ENCODE results near the gene TTC39B.
"Not testable (repeated sequence)": the region's sequence is repeated elsewhere in the genome, so short reads cannot be mapped to it uniquely, and the experiment has no call there.

TTC39B gene

GRCh38 chr9:15239816-15240215 is 67.2 kb downstream of the TTC39B start:
- Histone ChIP-seq H3K36me3 (ENCODE audit: insufficient read depth, low read length) (no peaks in the 10 kb centered on the region), H3K27me3 (ENCODE audit: control insufficient read depth, insufficient read depth, low read length) (no peaks in the 10 kb centered on the region), H3K4me2 (ENCODE audit: low read length) (no peak overlapping the region), H3K4me3 (ENCODE audit: low read length) (no peak overlapping the region), H3K4me1 (ENCODE audit: control insufficient read depth, insufficient read depth, low read length) (peaks cover 33% of the 10 kb centered on the region), H3K9me3 (replicated peaks; ENCODE audit: low read length) (peaks cover 3% of the 10 kb centered on the region), H3K9ac (ENCODE audit: low read depth, low read length) (no peak overlapping the region)

GRCh38 chr9:15238646-15239045 is 68.4 kb downstream of the TTC39B start:
- Histone ChIP-seq H3K9ac (ENCODE audit: low read depth, low read length) (no peak overlapping the region), H3K9me3 (replicated peaks; ENCODE audit: low read length) (peaks cover 3% of the 10 kb centered on the region), H3K4me3 (ENCODE audit: low read length) (no peak overlapping the region), H3K36me3 (ENCODE audit: insufficient read depth, low read length) (no peaks in the 10 kb centered on the region), H3K4me1 (ENCODE audit: control insufficient read depth, insufficient read depth, low read length) (peaks cover 22% of the 10 kb centered on the region), H3K27me3 (ENCODE audit: control insufficient read depth, insufficient read depth, low read length) (no peaks in the 10 kb centered on the region), H3K4me2 (ENCODE audit: low read length) (no peak overlapping the region)

- H3K36me3 ChIP-seq (ENCODE audit: insufficient read depth, low read length) = no peaks in the 10 kb centered on the region
- no peaks in the 10 kb centered on the region for H3K27me3 ChIP-seq (ENCODE audit: control insufficient read depth, insufficient read depth, low read length)
- no peak overlapping the region for H3K9ac ChIP-seq (ENCODE audit: low read depth, low read length)
- no peak overlapping the region for H3K4me2 ChIP-seq (ENCODE audit: low read length)
- H3K9me3 ChIP-seq (replicated peaks; ENCODE audit: low read length) = peaks cover 3% of the 10 kb centered on the region
- no peak overlapping the region for H3K4me3 ChIP-seq (ENCODE audit: low read length)
- H3K4me1 ChIP-seq (ENCODE audit: control insufficient read depth, insufficient read depth, low read length) = peaks cover 7% of the 10 kb centered on the region
These were observed 71.4 kb downstream of the TTC39B start for GRCh38 chr9:15235658-15236057.

- not testable (repeated sequence) for H3K4me1 ChIP-seq (ENCODE audit: control insufficient read depth, insufficient read depth, low read length); H3K36me3 ChIP-seq (ENCODE audit: insufficient read depth, low read length); H3K27me3 ChIP-seq (ENCODE audit: control insufficient read depth, insufficient read depth, low read length); H3K9ac ChIP-seq (ENCODE audit: low read depth, low read length); H3K4me3 ChIP-seq (ENCODE audit: low read length); H3K4me2 ChIP-seq (ENCODE audit: low read length); H3K9me3 ChIP-seq (replicated peaks; ENCODE audit: low read length)
These were observed 73.0 kb downstream of the TTC39B start for GRCh38 chr9:15233941-15234490.

- not testable (repeated sequence) for H3K4me2 ChIP-seq (ENCODE audit: low read length); H3K36me3 ChIP-seq (ENCODE audit: insufficient read depth, low read length); H3K9me3 ChIP-seq (replicated peaks; ENCODE audit: low read length); H3K27me3 ChIP-seq (ENCODE audit: control insufficient read depth, insufficient read depth, low read length); H3K9ac ChIP-seq (ENCODE audit: low read depth, low read length); H3K4me3 ChIP-seq (ENCODE audit: low read length); H3K4me1 ChIP-seq (ENCODE audit: control insufficient read depth, insufficient read depth, low read length)
These were observed 74.2 kb downstream of the TTC39B start for GRCh38 chr9:15232706-15233280.

- Histone ChIP-seq H3K4me3 (ENCODE audit: low read length) (no peak overlapping the region), H3K36me3 (ENCODE audit: insufficient read depth, low read length) (no peaks in the 10 kb centered on the region), H3K27me3 (ENCODE audit: control insufficient read depth, insufficient read depth, low read length) (no peaks in the 10 kb centered on the region)
These were observed 75.0 kb downstream of the TTC39B start for GRCh38 chr9:15231788-15232635.

GRCh38 chr9:15229409-15229808 is 77.6 kb downstream of the TTC39B start:
- Histone ChIP-seq H3K9me3 (replicated peaks; ENCODE audit: low read length) (no peaks in the 10 kb centered on the region), H3K9ac (ENCODE audit: low read depth, low read length) (no peak overlapping the region), H3K27me3 (ENCODE audit: control insufficient read depth, insufficient read depth, low read length) (no peaks in the 10 kb centered on the region), H3K36me3 (ENCODE audit: insufficient read depth, low read length) (no peaks in the 10 kb centered on the region), H3K4me3 (ENCODE audit: low read length) (no peak overlapping the region), H3K4me1 (ENCODE audit: control insufficient read depth, insufficient read depth, low read length) (no peaks in the 10 kb centered on the region), H3K4me2 (ENCODE audit: low read length) (no peak overlapping the region)

More at GRCh38 chr9:15231788-15232635, 75.0 kb downstream of the TTC39B start:
- Histone ChIP-seq H3K4me2 (ENCODE audit: low read length) (no peak overlapping the region), H3K9ac (ENCODE audit: low read depth, low read length) (no peak overlapping the region), H3K4me1 (ENCODE audit: control insufficient read depth, insufficient read depth, low read length) (no peaks in the 10 kb centered on the region), H3K9me3 (replicated peaks; ENCODE audit: low read length) (no peaks in the 10 kb centered on the region)

GRCh38 chr9:15227491-15227890 is 79.5 kb downstream of the TTC39B start:
- no peak overlapping the region for H3K4me2 ChIP-seq (ENCODE audit: low read length)
- H3K27me3 ChIP-seq (ENCODE audit: control insufficient read depth, insufficient read depth, low read length) = no peaks in the 10 kb centered on the region
- peaks cover 4% of the 10 kb centered on the region for H3K36me3 ChIP-seq (ENCODE audit: insufficient read depth, low read length)
- no peak overlapping the region for H3K9ac ChIP-seq (ENCODE audit: low read depth, low read length)
- no peaks in the 10 kb centered on the region for H3K9me3 ChIP-seq (replicated peaks; ENCODE audit: low read length)
- H3K4me3 ChIP-seq (ENCODE audit: low read length) = no peak overlapping the region
- H3K4me1 ChIP-seq (ENCODE audit: control insufficient read depth, insufficient read depth, low read length) = no peaks in the 10 kb centered on the region

GRCh38 chr9:15225564-15226126 is 81.4 kb downstream of the TTC39B start:
- H3K36me3 ChIP-seq (ENCODE audit: insufficient read depth, low read length) = peaks cover 4% of the 10 kb centered on the region
- no peak overlapping the region for H3K4me2 ChIP-seq (ENCODE audit: low read length)
- H3K9me3 ChIP-seq (replicated peaks; ENCODE audit: low read length) = no peaks in the 10 kb centered on the region
- peaks cover 9% of the 10 kb centered on the region for H3K4me1 ChIP-seq (ENCODE audit: control insufficient read depth, insufficient read depth, low read length)
- H3K4me3 ChIP-seq (ENCODE audit: low read length) = no peak overlapping the region
- H3K9ac ChIP-seq (ENCODE audit: low read depth, low read length) = no peak overlapping the region
- H3K27me3 ChIP-seq (ENCODE audit: control insufficient read depth, insufficient read depth, low read length) = no peaks in the 10 kb centered on the region

- Histone ChIP-seq H3K27me3 (ENCODE audit: control insufficient read depth, insufficient read depth, low read length) (no peaks in the 10 kb centered on the region), H3K36me3 (ENCODE audit: insufficient read depth, low read length) (peaks cover 4% of the 10 kb centered on the region), H3K4me1 (ENCODE audit: control insufficient read depth, insufficient read depth, low read length) (peaks cover 12% of the 10 kb centered on the region), H3K4me2 (ENCODE audit: low read length) (no peak overlapping the region), H3K9me3 (replicated peaks; ENCODE audit: low read length) (no peaks in the 10 kb centered on the region), H3K9ac (ENCODE audit: low read depth, low read length) (no peak overlapping the region), H3K4me3 (ENCODE audit: low read length) (no peak overlapping the region)
These were observed 84.7 kb downstream of the TTC39B start for GRCh38 chr9:15222313-15222712.

GRCh38 chr9:15221746-15222145 is 85.3 kb downstream of the TTC39B start:
- Histone ChIP-seq H3K4me2 (ENCODE audit: low read length) (no peak overlapping the region), H3K36me3 (ENCODE audit: insufficient read depth, low read length) (peaks cover 4% of the 10 kb centered on the region), H3K4me3 (ENCODE audit: low read length) (no peak overlapping the region), H3K4me1 (ENCODE audit: control insufficient read depth, insufficient read depth, low read length) (peaks cover 12% of the 10 kb centered on the region), H3K27me3 (ENCODE audit: control insufficient read depth, insufficient read depth, low read length) (no peaks in the 10 kb centered on the region), H3K9me3 (replicated peaks; ENCODE audit: low read length) (no peaks in the 10 kb centered on the region), H3K9ac (ENCODE audit: low read depth, low read length) (no peak overlapping the region)
